Peyer's patch (tissue), 4 donors: ENCODE data around the gene SEMA4C. TPM values are rescaled to one million over a fixed set of nuclear protein-coding genes. Genes with fewer than 3 reads are reported as not detected.
A peak's percentile ranks its signal among the peaks of the same experiment; 100 is the strongest.

Experiments used
- DNase-seq, 3 donors: peaks; one replicate each; pipeline ENCODE4 v3.0.0-alpha.2; 2017 to 2019
- H3K27ac ChIP-seq, 4 donors: fragments of 200-600 bp; sonication (generic); one replicate each; pipeline ENCODE4 v1.5.1; 2016 to 2019
- H3K27me3 ChIP-seq, 2 donors: fragments of 200-600 bp; sonication (generic); one replicate each; pipeline ENCODE4 v1.5.1; 2019
- H3K36me3 ChIP-seq, 3 donors: fragments of 200-600 bp; sonication (generic); one replicate each; pipeline ENCODE4 v1.5.1; 2016 to 2019
- H3K4me1 ChIP-seq, 4 donors: fragments of 200-600 bp; sonication (generic); one replicate each; pipeline ENCODE4 v1.5.1; 2016 to 2019
- H3K4me3 ChIP-seq, 4 donors: fragments of 200-600 bp; sonication (generic); 1 replicate in 3 of 4; 2 replicates in 1 of 4; pipeline ENCODE4 v1.5.1; 2016 to 2019; ENCODE audit warnings: mild to moderate bottlenecking in 1 of 4
- H3K9me3 ChIP-seq, 4 donors: fragments of 200-600 bp; sonication (generic); one replicate each; pipeline ENCODE4 v1.5.1; 2016 to 2019; ENCODE audit warnings: mild to moderate bottlenecking in 1 of 4
- CTCF ChIP-seq, 6 experiments: fragments of 450-650 bp in 4 of 6; fragments of 200-600 bp in 2 of 6; sonication (generic) in 1 of 6; IDR thresholded peaks; one replicate each; pipeline ENCODE4 v1.5.1; 2017 to 2019; ENCODE audit warnings: antibody characterized with exemption in 6 of 6, mild to moderate bottlenecking in 3 of 6, moderate library complexity in 1 of 6
- POLR2A ChIP-seq, 2 donors: fragments of 450-650 bp; IDR thresholded peaks; one replicate each; pipeline ENCODE4 v1.5.1; 2017; ENCODE audit warnings: antibody characterized with exemption in 2 of 2, mild to moderate bottlenecking in 2 of 2, moderate library complexity in 2 of 2
- total RNA-seq, 4 donors: library from RNA; depleted of rRNA; stranded (reverse); fragments of >200 nt; gene quantifications; one replicate each; pipeline ENCODE4 v1.1.0, GENCODE V29; 2016

Gene SEMA4C
- total RNA-seq, 4 donors from 2014 or later = 4.2 to 19.0 (median 13.9) TPM

- H3K36me3 ChIP-seq = no peaks in the 10 kb centered on the region
- DNase-seq = peak; percentile 97 to 99 (median 98)
- no peaks in the 10 kb centered on the region for H3K27me3 ChIP-seq
- H3K4me1 ChIP-seq = peaks cover 8 to 72% (median 32%) of the 10 kb centered on the region in 4 donors
- H3K9me3 ChIP-seq = no peaks in the 10 kb centered on the region
- H3K27ac ChIP-seq = peak within 1 kb of the TSS; percentile 92 to 100 (median 98)
- TF ChIP-seq CTCF (IDR thresholded peaks at IDR 0.05) (peak; percentile 47 to 85 (median 76)), POLR2A (IDR thresholded peaks at IDR 0.05) (peak; percentile 79 to 86)
- peak within 1 kb of the TSS; percentile 82 to 86 (median 85) for H3K4me3 ChIP-seq
Observed at GRCh38 chr2:96816127-96816835, 53.6 kb downstream of the SEMA4C start, which contains the start of gene CNNM3. Gene CNNM3 (plus strand): TSS chr2:96816268. CDS start chr2:96816278, 10 bp downstream.

- H3K27me3 ChIP-seq = no peaks in the 10 kb centered on the region
- no peaks in the 10 kb centered on the region for H3K9me3 ChIP-seq
- H3K27ac ChIP-seq = peak overlapping the region; percentile 92 to 100 (median 98)
- peak in 2 of 3 donors; percentile 51 to 56 for DNase-seq
- H3K4me1 ChIP-seq = peaks cover 8 to 71% (median 29%) of the 10 kb centered on the region in 4 donors
- TF ChIP-seq CTCF (IDR thresholded peaks at IDR 0.05) = no peak
- no peak for TF ChIP-seq POLR2A (IDR thresholded peaks at IDR 0.05)
- peak overlapping the region; percentile 82 to 86 (median 85) for H3K4me3 ChIP-seq
- no peaks in the 10 kb centered on the region for H3K36me3 ChIP-seq
Observed at GRCh38 chr2:96815326-96816126, 54.4 kb downstream of the SEMA4C start.

DNA sequence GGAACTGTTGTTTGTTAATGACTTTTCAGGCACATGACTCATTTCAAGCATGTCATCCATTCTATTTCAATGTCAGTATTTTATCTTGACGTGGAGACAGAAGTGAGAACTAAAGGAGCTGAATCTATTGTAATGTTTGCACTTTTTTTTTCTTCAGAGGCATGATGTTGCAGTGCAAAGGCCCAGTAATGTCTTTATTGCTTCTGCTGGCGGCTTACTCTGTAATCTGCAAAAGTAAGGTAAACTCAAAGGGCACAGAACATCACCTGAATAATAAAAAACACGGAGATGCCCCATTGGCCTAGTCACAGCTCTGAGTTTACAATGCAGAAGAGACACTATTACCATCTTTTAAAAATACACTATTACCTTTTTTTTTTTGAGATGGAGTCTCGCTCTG, 56.2 kb downstream of the SEMA4C start:
- no peak for DNase-seq
- H3K27ac ChIP-seq = peak overlapping the region in 2 of 4 donors; percentile 2 to 10

DNA sequence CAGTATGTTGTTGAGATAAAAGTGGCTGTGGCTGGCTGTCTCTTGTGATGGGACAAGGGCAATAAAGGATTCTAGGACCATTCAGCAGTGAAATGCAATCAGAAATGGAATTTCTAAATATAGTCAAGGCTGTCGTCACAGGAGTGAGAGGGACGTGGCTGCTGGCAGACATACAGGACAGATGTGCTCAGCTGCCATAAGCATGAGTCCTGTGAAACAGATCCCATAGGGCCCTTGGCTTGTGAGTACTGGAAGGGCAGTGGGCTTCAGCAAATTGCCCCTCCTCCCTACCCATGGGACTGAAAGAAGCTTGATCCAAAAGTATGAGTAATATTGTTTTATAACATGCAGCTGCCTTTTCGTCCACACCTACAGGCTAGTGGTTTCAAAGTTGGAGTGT, 58.0 kb downstream of the SEMA4C start:
- DNase-seq = no peak
- H3K27ac ChIP-seq = peak overlapping the region in 1 of 4 donors; percentile 41
- TF ChIP-seq POLR2A (IDR thresholded peaks at IDR 0.05) (no peak), CTCF (IDR thresholded peaks at IDR 0.05) (no peak)
- no peaks in the 10 kb centered on the region for H3K27me3 ChIP-seq
- no peak overlapping the region for H3K4me3 ChIP-seq
- H3K9me3 ChIP-seq = no peaks in the 10 kb centered on the region
- peaks cover 0 to 47% (median 3%) of the 10 kb centered on the region in 4 donors for H3K4me1 ChIP-seq
- H3K36me3 ChIP-seq = peaks cover 0 to 24% (median 0%) of the 10 kb centered on the region in 3 donors

More for the DNA sequence above, 56.2 kb downstream of the SEMA4C start:
- H3K4me3 ChIP-seq = no peak overlapping the region
- H3K9me3 ChIP-seq = no peaks in the 10 kb centered on the region
- peaks cover 0 to 15% (median 0%) of the 10 kb centered on the region in 3 donors for H3K36me3 ChIP-seq
- TF ChIP-seq POLR2A (IDR thresholded peaks at IDR 0.05) (no peak), CTCF (IDR thresholded peaks at IDR 0.05) (no peak)
- peaks cover 0 to 64% (median 16%) of the 10 kb centered on the region in 4 donors for H3K4me1 ChIP-seq
- H3K27me3 ChIP-seq = no peaks in the 10 kb centered on the region

- no peak for DNase-seq
- H3K4me3 ChIP-seq = no peak overlapping the region
- TF ChIP-seq POLR2A (IDR thresholded peaks at IDR 0.05) (no peak), CTCF (IDR thresholded peaks at IDR 0.05) (no peak)
- no peak overlapping the region for H3K27ac ChIP-seq
- H3K36me3 ChIP-seq = peaks cover 0 to 24% (median 0%) of the 10 kb centered on the region in 3 donors
- H3K9me3 ChIP-seq = no peaks in the 10 kb centered on the region
- H3K27me3 ChIP-seq = no peaks in the 10 kb centered on the region
- H3K4me1 ChIP-seq = peaks cover 0 to 47% (median 5%) of the 10 kb centered on the region in 4 donors
Observed at GRCh38 chr2:96810783-96811192, 59.1 kb downstream of the SEMA4C start.
